GM21423 (cell line): Measurements from ENCODE around the gene RARRES2.
"Not testable (repeated sequence)": the region's sequence is repeated elsewhere in the genome, so short reads cannot be mapped to it uniquely, and the experiment has no call there.

Source experiments
- ATAC-seq: cut with Tn5 transposase; IDR thresholded peaks from one replicate; pipeline ENCODE4 v1.9.1; 2021; ENCODE audit warnings: mild to moderate bottlenecking, moderate library complexity; ENCODE audit not compliant: unreplicated experiment

Gene RARRES2

DNA sequence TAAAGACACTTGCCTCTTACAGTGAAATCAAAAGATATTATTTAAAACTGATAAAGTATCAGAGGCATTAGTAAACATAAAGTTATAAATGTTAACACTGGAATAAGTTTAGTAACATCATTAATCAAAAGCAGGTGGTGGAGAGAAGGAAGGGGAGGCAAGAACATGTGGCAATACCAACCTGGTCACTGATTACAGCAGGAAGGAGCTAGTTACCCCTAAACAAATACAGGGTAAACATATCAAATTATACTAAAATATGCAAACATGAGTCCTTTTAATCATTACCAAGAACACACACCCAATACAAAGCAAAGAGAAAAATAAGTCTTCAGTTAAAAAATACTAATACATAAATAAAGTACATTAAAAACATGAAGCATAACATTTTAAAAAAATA lies 43.5 kb downstream of the RARRES2 start:
- ATAC-seq, result not testable (repeated sequence)

DNA sequence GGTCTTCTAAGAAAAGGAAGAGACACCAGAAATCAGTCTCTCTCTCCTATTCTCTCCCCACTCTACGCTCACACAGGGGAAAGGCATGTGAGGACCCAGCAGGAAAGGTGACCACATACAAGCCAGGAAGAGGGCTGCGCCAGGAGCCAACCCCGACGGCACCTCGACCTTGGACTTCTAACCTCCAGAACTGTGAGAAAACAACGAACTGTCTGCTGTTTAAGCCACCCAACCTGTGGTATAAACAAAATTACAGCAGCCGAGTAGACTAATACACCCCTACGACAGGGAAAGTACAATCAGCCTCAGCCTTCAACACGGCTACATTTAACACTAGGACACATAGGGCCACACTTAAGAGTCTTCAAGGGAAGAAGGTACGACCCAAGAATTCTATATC lies 44.6 kb downstream of the RARRES2 start:
- not testable (repeated sequence) for ATAC-seq

DNA sequence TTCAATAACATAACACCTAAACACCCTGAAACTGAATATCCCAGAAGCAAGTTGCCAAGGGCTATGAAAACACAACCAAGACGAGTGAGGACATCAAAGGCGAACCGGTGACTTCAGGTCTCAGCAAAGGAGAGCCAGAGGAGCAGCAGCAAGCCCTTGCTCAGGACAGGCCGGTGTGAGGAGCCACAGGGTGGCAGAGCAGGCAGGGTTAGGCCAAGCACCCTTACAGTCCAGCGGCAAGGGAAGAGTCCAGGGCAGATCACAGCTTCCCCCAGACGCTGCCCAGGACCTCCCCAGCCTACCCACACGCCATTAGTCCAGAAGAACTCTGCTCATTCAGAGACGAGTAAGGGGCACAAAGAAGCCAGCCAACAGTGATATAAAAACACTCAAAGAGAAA lies 45.8 kb downstream of the RARRES2 start:
- ATAC-seq, result not testable (repeated sequence)

DNA sequence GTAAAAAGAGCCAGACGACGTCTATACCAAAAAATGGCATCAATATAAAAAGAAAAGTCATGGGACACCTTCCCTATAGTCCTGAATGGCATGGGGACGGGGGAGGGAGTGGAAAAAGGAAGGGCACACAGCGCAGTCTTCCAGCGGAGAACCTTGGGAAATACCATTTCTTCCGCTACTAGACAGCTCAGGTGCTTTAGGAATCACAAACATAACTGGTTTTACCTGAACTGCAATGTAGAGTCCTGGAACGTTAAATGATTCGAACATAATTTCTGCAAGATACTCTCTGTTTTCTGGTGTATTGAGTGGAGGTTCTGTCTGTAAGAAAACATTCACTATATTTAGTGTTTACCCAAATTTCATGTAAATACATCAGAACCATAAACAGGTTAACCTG lies 46.4 kb downstream of the RARRES2 start:
- ATAC-seq, result not testable (repeated sequence)

DNA sequence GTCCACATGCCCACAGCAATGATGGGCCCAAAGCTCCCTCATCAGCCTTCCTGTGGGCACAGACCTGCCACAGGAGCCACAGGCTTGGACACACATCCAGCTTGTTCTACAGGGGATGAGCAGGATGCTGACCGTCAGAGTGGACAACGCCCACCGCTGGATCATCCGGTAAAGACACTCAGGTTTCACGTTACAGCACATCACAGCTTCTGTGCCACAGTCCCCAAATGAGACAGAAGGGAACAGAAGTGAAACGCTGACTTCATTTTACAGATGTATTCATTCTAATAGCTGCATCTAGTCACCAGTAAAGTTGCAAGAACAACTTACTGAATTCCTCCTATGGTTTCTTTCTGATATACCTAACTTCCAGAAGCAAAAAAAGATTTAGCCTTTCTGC lies 51.1 kb downstream of the RARRES2 start:
- not testable (repeated sequence) for ATAC-seq

DNA sequence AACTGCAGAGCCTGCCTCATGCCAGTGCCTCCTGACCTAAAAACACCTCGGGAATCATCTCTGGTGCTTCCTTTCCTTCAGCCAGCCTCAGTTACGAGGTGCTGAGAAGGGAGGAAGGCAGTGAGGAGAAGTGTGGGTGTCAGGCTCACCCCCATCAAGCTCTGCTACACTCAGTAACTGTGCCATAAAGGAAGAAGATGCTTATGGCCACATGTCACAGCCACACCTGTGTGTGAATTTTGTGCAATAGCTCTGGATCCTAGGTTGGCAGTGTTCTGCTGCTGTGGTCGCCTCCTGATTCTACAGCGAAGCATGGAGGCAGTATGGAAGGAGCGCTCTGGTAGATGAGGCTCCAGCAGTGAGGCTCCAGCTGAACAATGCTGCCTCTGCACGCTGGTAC lies 52.6 kb downstream of the RARRES2 start:
- not testable (repeated sequence) for ATAC-seq
